ENCODE measurements around the gene MMAB.

MMAB gene

GRCh38 chr12:109513977-109514376 is 59.3 kb downstream of the MMAB start:
- peaks cover 65% of the 10 kb centered on the region for H3K36me3 ChIP-seq (ENCODE audit: insufficient read depth, low read length)
- no peaks in the 10 kb centered on the region for H3K9me3 ChIP-seq (ENCODE audit: low read length)
- H3K4me3 ChIP-seq (ENCODE audit: low read length), result no peak overlapping the region
- H2AFZ ChIP-seq (ENCODE audit: low read depth, low read length), result no peak overlapping the region
- no peaks in the 10 kb centered on the region for H3K4me1 ChIP-seq (ENCODE audit: insufficient read depth, low read length)
- H3K27me3 ChIP-seq (ENCODE audit: insufficient read depth, low read length), result no peaks in the 10 kb centered on the region

DNA sequence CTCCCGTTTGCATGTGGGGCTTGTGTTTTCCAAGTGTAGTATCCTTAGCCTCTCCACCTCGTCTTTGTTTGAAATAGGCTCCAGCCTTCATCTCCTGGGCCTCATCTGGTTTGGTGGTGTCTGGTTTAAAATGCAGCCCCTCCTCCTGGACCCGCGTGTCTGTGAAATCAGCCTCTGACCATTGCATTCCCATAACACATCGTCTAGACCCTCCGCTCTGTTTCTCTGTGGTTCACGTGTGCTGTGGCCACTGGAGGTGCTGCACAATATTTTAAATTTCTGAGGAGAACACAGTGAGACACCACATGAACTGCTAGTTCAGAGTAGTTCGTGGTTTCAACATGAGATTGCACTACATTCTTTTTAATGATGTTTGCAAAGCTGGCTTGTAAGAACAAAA is 60.3 kb downstream of the MMAB start:
- Histone ChIP-seq H3K27me3 (ENCODE audit: insufficient read depth, low read length) (no peaks in the 10 kb centered on the region), H3K36me3 (ENCODE audit: insufficient read depth, low read length) (peaks cover 72% of the 10 kb centered on the region), H3K4me1 (ENCODE audit: insufficient read depth, low read length) (no peaks in the 10 kb centered on the region), H2AFZ (ENCODE audit: low read depth, low read length) (no peak overlapping the region), H3K4me3 (ENCODE audit: low read length) (no peak overlapping the region), H3K9me3 (ENCODE audit: low read length) (no peaks in the 10 kb centered on the region)

DNA sequence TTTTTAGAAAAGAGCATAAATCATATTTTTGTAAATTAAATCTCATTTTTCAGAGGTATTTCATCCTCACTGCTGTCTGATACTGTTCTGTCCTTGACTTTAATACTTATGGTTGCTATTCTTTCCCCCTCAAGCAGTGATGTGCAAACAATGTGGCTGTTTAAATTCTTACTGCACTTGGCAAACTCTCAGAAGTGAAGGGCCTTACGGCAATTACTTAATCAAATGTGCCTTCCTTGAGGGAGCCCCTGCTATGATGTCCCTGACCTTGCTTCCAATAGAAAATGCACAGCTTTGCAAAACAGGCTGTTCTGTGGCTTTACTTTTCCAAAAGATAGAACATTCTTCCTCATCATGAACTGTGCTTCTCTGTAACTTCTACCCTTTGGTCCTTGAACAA is 60.7 kb downstream of the MMAB start:
- H3K4me3 ChIP-seq (ENCODE audit: low read length), result no peak overlapping the region

DNA sequence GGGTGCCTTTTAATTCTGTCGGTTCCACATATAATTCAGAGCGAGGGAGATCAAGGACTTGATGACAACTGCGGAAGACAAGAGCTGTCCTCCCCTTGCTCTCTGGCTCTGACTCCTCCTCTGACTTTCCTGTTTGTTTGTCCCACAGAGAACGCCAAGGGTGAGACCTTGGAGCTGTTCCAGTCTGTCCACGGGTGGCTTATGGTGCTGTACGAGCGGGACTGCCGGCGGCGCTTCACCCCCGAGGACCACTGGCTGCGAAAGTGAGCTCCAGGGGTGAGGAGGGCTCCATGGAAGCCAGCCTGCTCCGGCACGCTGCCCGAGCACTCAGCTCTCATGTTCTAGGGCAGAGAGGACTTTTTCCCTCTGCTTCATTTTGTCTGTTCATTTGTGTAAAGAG is 63.1 kb downstream of the MMAB start:
- H3K36me3 ChIP-seq (ENCODE audit: insufficient read depth, low read length), result peaks cover 80% of the 10 kb centered on the region
- no peaks in the 10 kb centered on the region for H3K27me3 ChIP-seq (ENCODE audit: insufficient read depth, low read length)
- no peak overlapping the region for H2AFZ ChIP-seq (ENCODE audit: low read depth, low read length)
- no peaks in the 10 kb centered on the region for H3K9me3 ChIP-seq (ENCODE audit: low read length)
- H3K4me3 ChIP-seq (ENCODE audit: low read length), result no peak overlapping the region
- no peaks in the 10 kb centered on the region for H3K4me1 ChIP-seq (ENCODE audit: insufficient read depth, low read length)

More for the DNA sequence above, 60.7 kb downstream of the MMAB start:
- H3K36me3 ChIP-seq (ENCODE audit: insufficient read depth, low read length), result peaks cover 72% of the 10 kb centered on the region
- H3K9me3 ChIP-seq (ENCODE audit: low read length), result no peaks in the 10 kb centered on the region
- no peaks in the 10 kb centered on the region for H3K4me1 ChIP-seq (ENCODE audit: insufficient read depth, low read length)
- no peaks in the 10 kb centered on the region for H3K27me3 ChIP-seq (ENCODE audit: insufficient read depth, low read length)
- no peak overlapping the region for H2AFZ ChIP-seq (ENCODE audit: low read depth, low read length)

GRCh38 chr12:109504068-109504467 is 69.2 kb downstream of the MMAB start:
- Histone ChIP-seq H3K36me3 (ENCODE audit: insufficient read depth, low read length) (peaks cover 87% of the 10 kb centered on the region), H3K9me3 (ENCODE audit: low read length) (no peaks in the 10 kb centered on the region), H3K4me1 (ENCODE audit: insufficient read depth, low read length) (no peaks in the 10 kb centered on the region), H3K27me3 (ENCODE audit: insufficient read depth, low read length) (no peaks in the 10 kb centered on the region), H3K4me3 (ENCODE audit: low read length) (no peak overlapping the region), H2AFZ (ENCODE audit: low read depth, low read length) (no peak overlapping the region)
